ENCODE measurements around the gene TRAPPC1. TPM values are rescaled to one million over a fixed set of nuclear protein-coding genes. Genes with fewer than 3 reads are reported as not detected.

The TRAPPC1 gene
- total and polyA plus RNA-seq, 2 experiments from 2014 or later: 45.2 to 234 TPM

- Histone ChIP-seq H3K36me3 (ENCODE audit: insufficient read depth) (peaks cover 3% of the 10 kb centered on the region; the same call in 1 of the 2 replicates), H3F3A (replicated peaks; ENCODE audit: low read depth) (no peaks in the 10 kb centered on the region), H3K79me2 (replicated peaks; ENCODE audit: insufficient read depth) (no peaks in the 10 kb centered on the region), H3K4me2 (no peak overlapping the region), H3K4me3 (no peak overlapping the region), H3K9me2 (ENCODE audit: insufficient read depth) (no peaks in the 10 kb centered on the region), H4K20me1 (replicated peaks; ENCODE audit: insufficient read depth) (no peaks in the 10 kb centered on the region; the same call in none of the 2 replicates), H3K27me3 (ENCODE audit: insufficient read depth) (no peaks in the 10 kb centered on the region), H3K4me1 (ENCODE audit: insufficient read depth) (no peaks in the 10 kb centered on the region), H2AFZ (no peak overlapping the region), H3K27ac (ENCODE audit: low read depth) (no peak overlapping the region)
- no peak overlapping the region for H3K27ac Mint-ChIP-seq
- peaks cover 2% of the 10 kb centered on the region for H3K27me3 Mint-ChIP-seq (ENCODE audit: insufficient read depth, low read depth, poor library complexity)
- DNase-seq (ENCODE audit: low spot score): no peak
- H3K9me3 Mint-ChIP-seq: no peaks in the 10 kb centered on the region
- no peaks in the 10 kb centered on the region for H3K4me1 Mint-ChIP-seq
- H3K4me3 Mint-ChIP-seq: no peak overlapping the region
- TF ChIP-seq ZNF331 (CRISPR knock-in tag; IDR thresholded peaks at IDR 0.05; ENCODE audit: low read depth) (no peak), CTCF (conservative IDR thresholded peaks at IDR 0.05; ENCODE audit: low read depth in 2 of 2) (no peak), POLR2AphosphoS5 (IDR thresholded peaks at IDR 0.05; ENCODE audit: low read depth) (no peak), EZH2phosphoT487 (IDR thresholded peaks at IDR 0.05; ENCODE audit: unreplicated experiment) (no peak)
- no peak for ATAC-seq
- peaks cover 57% of the 10 kb centered on the region for H3K36me3 Mint-ChIP-seq (ENCODE audit: low read depth)
These were observed 8.3 kb upstream of the TRAPPC1 start for GRCh38 chr17:7940034-7940433.

- H3K4me3 ChIP-seq: no peak overlapping the region
- peaks cover 17% of the 10 kb centered on the region for H3K4me1 Mint-ChIP-seq
- H3K9me3 Mint-ChIP-seq: no peaks in the 10 kb centered on the region
- no peak overlapping the region for H2AFZ ChIP-seq
- no peak overlapping the region for H3K27ac ChIP-seq (ENCODE audit: low read depth)
- peaks cover 36% of the 10 kb centered on the region for H3K36me3 Mint-ChIP-seq (ENCODE audit: low read depth)
- H3K36me3 ChIP-seq (ENCODE audit: insufficient read depth): 0 out of 2 replicates have a peak, but pooled peaks cover 3% of the 10 kb centered on the region
- no peak overlapping the region for H3K27ac Mint-ChIP-seq
- H3K27me3 ChIP-seq (ENCODE audit: insufficient read depth): peaks cover 8% of the 10 kb centered on the region; the same call in 1 of the 2 replicates
- H3F3A ChIP-seq (replicated peaks; ENCODE audit: low read depth): no peaks in the 10 kb centered on the region
- H3K79me2 ChIP-seq (replicated peaks; ENCODE audit: insufficient read depth): peaks cover 12% of the 10 kb centered on the region
- H3K4me3 Mint-ChIP-seq: no peak overlapping the region
- ATAC-seq (no peak), DNase-seq (ENCODE audit: low spot score) (no peak)
- peaks cover 10% of the 10 kb centered on the region for H3K27me3 Mint-ChIP-seq (ENCODE audit: insufficient read depth, low read depth, poor library complexity)
- peaks cover 12% of the 10 kb centered on the region for H4K20me1 ChIP-seq (replicated peaks; ENCODE audit: insufficient read depth)
- H3K4me1 ChIP-seq (ENCODE audit: insufficient read depth): peaks cover 16% of the 10 kb centered on the region
- no peaks in the 10 kb centered on the region for H3K9me2 ChIP-seq (ENCODE audit: insufficient read depth)
- TF ChIP-seq CTCF (conservative IDR thresholded peaks at IDR 0.05; ENCODE audit: low read depth in 2 of 2) (no peak), EZH2 (IDR thresholded peaks at IDR 0.05; ENCODE audit: low read depth, unreplicated experiment) (no peak), REST (IDR thresholded peaks at IDR 0.05; ENCODE audit: unreplicated experiment) (no peak), POLR2AphosphoS5 (IDR thresholded peaks at IDR 0.05; ENCODE audit: low read depth) (no peak), ZNF114 (CRISPR knock-in tag; IDR thresholded peaks at IDR 0.05) (no peak)
- H3K4me2 ChIP-seq: no peak overlapping the region
These were observed 4.1 kb upstream of the TRAPPC1 start for GRCh38 chr17:7935859-7936258.

All from GM23338 (cell line).